Left ventricle myocardium inferior (tissue), 1 donor: ENCODE data around the gene RFLNA. TPM values are rescaled to one million over a fixed set of nuclear protein-coding genes. Genes with fewer than 3 reads are reported as not detected.

Source experiments
- DNase-seq: peaks from one replicate; pipeline ENCODE4 v3.0.0-alpha.2; 2020
- H3K27ac ChIP-seq: fragments of 200-600 bp; replicated peaks from 2 replicates; pipeline ENCODE4 v1.8.0; 2021
- H3K27me3 ChIP-seq: fragments of 200-600 bp; 2 replicates; pipeline ENCODE4 v1.8.0; 2021; ENCODE audit warnings: low read depth
- H3K36me3 ChIP-seq: fragments of 200-600 bp; 2 replicates; pipeline ENCODE4 v1.8.0; 2021
- H3K4me1 ChIP-seq: fragments of 200-600 bp; 2 replicates; pipeline ENCODE4 v1.8.0; 2021
- H3K4me3 ChIP-seq: fragments of 200-600 bp; 2 replicates; pipeline ENCODE4 v1.8.0; 2021; ENCODE audit warnings: mild to moderate bottlenecking, moderate library complexity
- H3K9me3 ChIP-seq: fragments of 200-600 bp; replicated peaks from 2 replicates; pipeline ENCODE4 v1.8.0; 2021
- intact Hi-C: fragments of 100-400 bp; cut with micrococcal nuclease; formaldehyde crosslinking; loops from one replicate; pipeline ENCODE4 v1.11.0; 2022
- total RNA-seq: library from RNA; stranded (reverse); fragmentation: NEBNext Ultra II Directional; extraction: Animal tissue kit (Norgen Biotek cat#: 25700); gene quantifications from one replicate; pipeline ENCODE4 v1.2.1, GENCODE V29; 2021
- TF ChIP-seq, protein P1 (sequence below): fragments of 200-600 bp; IDR thresholded peaks from 2 replicates; pipeline ENCODE4 v1.8.0; 2021; ENCODE audit warnings: antibody characterized with exemption, mild to moderate bottlenecking, borderline replicate concordance
- donor health status: DM: no; HTN: yes; CAD: no; lungs with severe emphysema.

Gene RFLNA
- total RNA-seq, 1 donor from 2014 or later: 0.27 TPM

- TF ChIP-seq, protein P1, sequence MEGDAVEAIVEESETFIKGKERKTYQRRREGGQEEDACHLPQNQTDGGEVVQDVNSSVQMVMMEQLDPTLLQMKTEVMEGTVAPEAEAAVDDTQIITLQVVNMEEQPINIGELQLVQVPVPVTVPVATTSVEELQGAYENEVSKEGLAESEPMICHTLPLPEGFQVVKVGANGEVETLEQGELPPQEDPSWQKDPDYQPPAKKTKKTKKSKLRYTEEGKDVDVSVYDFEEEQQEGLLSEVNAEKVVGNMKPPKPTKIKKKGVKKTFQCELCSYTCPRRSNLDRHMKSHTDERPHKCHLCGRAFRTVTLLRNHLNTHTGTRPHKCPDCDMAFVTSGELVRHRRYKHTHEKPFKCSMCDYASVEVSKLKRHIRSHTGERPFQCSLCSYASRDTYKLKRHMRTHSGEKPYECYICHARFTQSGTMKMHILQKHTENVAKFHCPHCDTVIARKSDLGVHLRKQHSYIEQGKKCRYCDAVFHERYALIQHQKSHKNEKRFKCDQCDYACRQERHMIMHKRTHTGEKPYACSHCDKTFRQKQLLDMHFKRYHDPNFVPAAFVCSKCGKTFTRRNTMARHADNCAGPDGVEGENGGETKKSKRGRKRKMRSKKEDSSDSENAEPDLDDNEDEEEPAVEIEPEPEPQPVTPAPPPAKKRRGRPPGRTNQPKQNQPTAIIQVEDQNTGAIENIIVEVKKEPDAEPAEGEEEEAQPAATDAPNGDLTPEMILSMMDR: no peak
- Histone ChIP-seq H3K36me3 (peaks cover 85% of the 10 kb centered on the region), H3K9me3 (peaks cover 29% of the 10 kb centered on the region), H3K27ac (peak overlapping the region; percentile 92), H3K4me1 (peaks cover 35% of the 10 kb centered on the region), H3K27me3 (no peaks in the 10 kb centered on the region), H3K4me3 (peak overlapping the region; percentile 44)
- no peak for DNase-seq
- intact Hi-C loops: no loop called here
Observed at GRCh38 chr12:124326871-124327270, 32.0 kb downstream of the RFLNA start.

GRCh38 chr12:124327362-124328043 lies 32.6 kb downstream of the RFLNA start:
- intact Hi-C loops: no loop called here
- peaks cover 91% of the 10 kb centered on the region for H3K36me3 ChIP-seq
- H3K9me3 ChIP-seq: peaks cover 29% of the 10 kb centered on the region
- H3K27ac ChIP-seq: peak overlapping the region; percentile 92
- H3K4me3 ChIP-seq: peak overlapping the region; percentile 44
- peak; percentile 45 for DNase-seq
- H3K27me3 ChIP-seq: no peaks in the 10 kb centered on the region
- TF ChIP-seq, protein P1: no peak
- H3K4me1 ChIP-seq: peaks cover 35% of the 10 kb centered on the region

DNA sequence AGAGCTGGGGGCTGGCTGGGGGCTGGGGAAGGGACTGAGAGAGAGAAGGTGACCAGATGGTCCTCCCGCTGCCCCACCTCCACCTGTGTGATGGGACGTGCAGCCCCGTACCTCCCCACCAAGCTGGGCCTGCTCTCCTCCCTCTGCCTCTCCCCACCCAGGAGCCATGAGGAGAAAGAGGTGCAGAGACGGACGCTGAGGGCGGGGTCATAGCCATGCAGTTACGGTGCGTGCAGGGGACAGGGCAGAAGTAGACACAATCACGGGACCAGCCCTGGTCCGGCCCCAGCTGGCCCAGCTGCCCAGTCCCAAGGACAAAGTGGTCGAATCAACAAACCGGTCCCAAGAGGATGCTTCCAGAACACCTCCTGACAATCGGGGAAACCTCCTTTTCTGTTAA lies 33.2 kb downstream of the RFLNA start:
- TF ChIP-seq, protein P1: no peak
- Histone ChIP-seq H3K9me3 (peaks cover 25% of the 10 kb centered on the region), H3K36me3 (peaks cover 93% of the 10 kb centered on the region), H3K27ac (peak overlapping the region; percentile 92), H3K27me3 (no peaks in the 10 kb centered on the region), H3K4me3 (peak overlapping the region; percentile 44), H3K4me1 (peaks cover 35% of the 10 kb centered on the region)
- peak; percentile 75 for DNase-seq
- intact Hi-C loops: no loop called here

DNA sequence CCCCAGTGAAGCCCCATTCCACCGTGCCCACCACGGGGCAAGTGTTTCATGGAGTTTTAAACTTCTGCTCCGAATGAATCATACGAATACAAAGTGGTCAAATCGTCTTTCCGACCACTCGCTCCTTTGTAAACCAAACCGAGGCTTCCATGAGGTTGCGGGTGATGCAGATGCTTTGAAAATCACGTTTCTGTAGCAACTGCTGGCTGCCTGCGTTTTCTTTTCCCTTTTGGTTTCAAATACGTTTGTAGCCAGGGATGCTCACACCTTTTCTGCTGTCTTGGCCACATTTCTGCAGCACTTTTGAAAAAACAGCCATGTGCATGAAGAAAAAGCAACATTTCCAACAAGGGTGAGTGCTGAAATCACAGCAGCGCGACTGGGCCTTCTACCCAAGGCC lies 33.7 kb downstream of the RFLNA start:
- Histone ChIP-seq H3K27ac (peak overlapping the region; percentile 92), H3K27me3 (no peaks in the 10 kb centered on the region), H3K36me3 (peaks cover 94% of the 10 kb centered on the region), H3K4me3 (no peak overlapping the region), H3K9me3 (peaks cover 21% of the 10 kb centered on the region), H3K4me1 (peaks cover 35% of the 10 kb centered on the region)
- no peak for DNase-seq
- TF ChIP-seq, protein P1: no peak
- intact Hi-C loops: no loop called here

DNA sequence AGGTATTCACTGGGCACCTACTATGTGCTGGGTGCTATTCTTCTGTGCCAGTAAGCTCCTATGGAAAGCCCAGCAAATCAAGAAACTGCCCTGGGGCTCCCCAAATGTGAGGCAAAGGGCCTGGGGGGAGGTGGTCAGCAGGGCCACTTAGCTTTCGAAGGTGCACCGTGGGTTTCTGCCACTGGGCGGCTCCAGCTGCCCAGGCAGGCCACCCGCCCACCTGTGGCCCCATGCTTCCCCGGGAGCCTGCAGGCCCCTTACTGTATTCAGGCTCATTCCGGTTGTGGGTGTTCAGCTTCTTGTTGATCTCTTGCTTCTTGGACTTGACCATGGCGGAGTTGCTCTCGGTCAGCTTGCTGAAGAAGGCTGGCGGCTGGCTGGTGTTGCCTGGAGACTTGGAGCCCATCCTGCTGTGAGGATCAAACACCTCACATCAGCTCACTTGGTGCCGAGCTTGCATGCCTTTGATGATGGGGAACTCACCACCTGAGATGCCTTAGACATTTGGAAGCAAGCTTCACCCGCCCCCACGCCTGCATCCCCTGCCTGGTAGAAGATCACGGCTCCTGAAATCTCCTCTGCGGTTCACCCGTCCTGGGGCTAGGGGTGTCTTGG lies 37.3 kb downstream of the RFLNA start:
- TF ChIP-seq, protein P1: peak; percentile 27
- no peak overlapping the region for H3K4me3 ChIP-seq
- no peak for DNase-seq
- H3K4me1 ChIP-seq: peaks cover 21% of the 10 kb centered on the region
- H3K27ac ChIP-seq: no peak overlapping the region
- H3K9me3 ChIP-seq: no peaks in the 10 kb centered on the region
- peaks cover 94% of the 10 kb centered on the region for H3K36me3 ChIP-seq
- no peaks in the 10 kb centered on the region for H3K27me3 ChIP-seq
- intact Hi-C loops: no loop called here
